Pancreas (tissue), 10 donors: ENCODE measurements around the gene NKAIN1. TPM values are rescaled to one million over a fixed set of nuclear protein-coding genes. Genes with fewer than 3 reads are reported as not detected.
A peak's percentile ranks its signal among the peaks of the same experiment; 100 is the strongest.
"Not testable (repeated sequence)": the region's sequence is repeated elsewhere in the genome, so short reads cannot be mapped to it uniquely, and the experiment has no call there.

ENCODE experiments used
- ATAC-seq, 4 donors: fragments of 200-7000 bp; cut with Tn5 transposase; one replicate each; pipeline versions ENCODE4 v1.8.0 to v1.9.1; 2020; ENCODE audit warnings: mild to moderate bottlenecking in 4 of 4, moderate library complexity in 4 of 4
- DNase-seq, 6 donors: peaks; one replicate each; pipeline ENCODE4 v3.0.0-alpha.2; 2020
- FAIRE-seq: peaks from 2 replicates; lab custom pipeline; 2012; peaks lifted over from hg19 to GRCh38; lab: Jason Lieb, UNC
- H3K27ac ChIP-seq, 4 donors: fragments of 200-600 bp; sonication (generic); 1 replicate in 3 of 4; 2 replicates in 1 of 4; pipeline versions ENCODE4 v1.5.0 to v1.8.0; 2020
- H3K27me3 ChIP-seq, 4 donors: fragments of 200-600 bp; one replicate each; pipeline ENCODE4 v1.8.0; 2021
- H3K36me3 ChIP-seq, 3 donors: fragments of 200-600 bp; sonication (generic) in 1 of 3; one replicate each; pipeline versions ENCODE4 v1.5.0 to v1.8.0; 2020 to 2021
- H3K4me1 ChIP-seq, 3 donors: fragments of 200-600 bp; one replicate each; pipeline ENCODE4 v1.8.0; 2021
- H3K4me3 ChIP-seq, 4 donors: fragments of 200-600 bp; sonication (generic) in 2 of 4; one replicate each; pipeline versions ENCODE4 v1.5.0 to v1.8.0; 2020 to 2021
- H3K9me3 ChIP-seq, 4 donors: fragments of 200-600 bp; one replicate each; pipeline ENCODE4 v1.8.0; 2021
- CTCF ChIP-seq, 4 donors: fragments of 200-600 bp; sonication (generic) in 3 of 4; IDR thresholded peaks; one replicate each; pipeline versions ENCODE4 v1.5.0 to v1.8.0; 2021; ENCODE audit warnings: antibody characterized with exemption in 4 of 4
- WGBS, 2 donors: extraction: QIAGEN DNeasy Blood & Tissue Kit; methylation state at CpG; one replicate each; pipeline ENCODE4 v1.1.7; 2013; 5-methylcytosine and 5-hydroxymethylcytosine counted together
- intact Hi-C, 3 donors: fragments of 100-400 bp; cut with DNase I; formaldehyde crosslinking; loops; one replicate each; pipeline versions ENCODE4 v1.11.1 to v1.14.2; 2022
- polyA plus RNA-seq, 2 donors: library from polyadenylated mRNA; stranded (reverse); fragments of 200-250 nt; gene quantifications; one replicate each; pipeline ENCODE4 v1.2.3, GENCODE V29; 2013
- total RNA-seq, 6 donors: library from RNA; stranded (reverse); fragmentation: NEBNext Ultra II Directional in 4 of 6; extraction: Animal tissue kit (Norgen Biotek cat#: 25700) in 4 of 6; gene quantifications; one replicate each; pipeline versions ENCODE4 v1.2.1 to v1.2.4, GENCODE V29; 2021 to 2023
- donor health status: healthy with polysubstance abuse.
- donor health status: DM: no; HTN: no; CAD: no; lungs with moderate emphysema.
- donor health status: DM: no; HTN: no; CAD: no.
- donor health status: control.
- donor health status: control.
- donor health status: Bipolar disorder and iron deficiency.
- donor health status: DM: yes; HTN: yes; CAD: no.
- donor health status: DM: no; HTN: no; CAD: no.
- donor health status: DM: no; HTN: no; CAD: no.
- donor health status: DM: yes; HTN: yes; CAD: no.

NKAIN1 gene
- total and polyA plus RNA-seq, 8 donors = 0.12 to 0.73 (median 0.21) TPM; not detected in 2

- DNase-seq (peak; percentile 30 to 90 (median 68)), ATAC-seq (peak; percentile 75 to 89 (median 86)), FAIRE-seq (no peak)
- H3K27ac ChIP-seq = no peak overlapping the region
- intact Hi-C loops = loop anchor here in 2 of 3 donors (10.0 kb wide), 2 partner anchors 233 to 363 kb away; partner anchors contain the start of gene SERINC2 (in 2 of the 2)
- peak; percentile 77 to 82 (median 80) for TF ChIP-seq CTCF (IDR thresholded peaks at IDR 0.05)
- 4 to 7% methylated on average over 49 to 52 of the region's 52 CpGs for WGBS, 2 donors
- peak overlapping the region in 3 of 4 donors; percentile 8 to 39 (median 12) for H3K4me3 ChIP-seq
- peaks cover 0 to 9% (median 7%) of the 10 kb centered on the region in 3 donors for H3K4me1 ChIP-seq
- H3K36me3 ChIP-seq = no peaks in the 10 kb centered on the region
- no peaks in the 10 kb centered on the region for H3K9me3 ChIP-seq
- peaks cover 0 to 6% (median 0%) of the 10 kb centered on the region in 4 donors for H3K27me3 ChIP-seq
Observed at GRCh38 chr1:31181515-31182343, 58.0 kb downstream of the NKAIN1 start.

GRCh38 chr1:31180338-31180737 is 59.3 kb downstream of the NKAIN1 start:
- Histone ChIP-seq H3K27ac (no peak overlapping the region), H3K4me3 (no peak overlapping the region), H3K36me3 (no peaks in the 10 kb centered on the region), H3K9me3 (no peaks in the 10 kb centered on the region), H3K4me1 (peaks cover 0 to 9% (median 7%) of the 10 kb centered on the region in 3 donors), H3K27me3 (peaks cover 0 to 6% (median 0%) of the 10 kb centered on the region in 4 donors)
- intact Hi-C loops = loop anchor here in 2 of 3 donors (10.0 kb wide), 2 partner anchors 234 to 364 kb away; partner anchors contain the start of gene SERINC2 (in 2 of the 2)
- FAIRE-seq (no peak), ATAC-seq (no peak), DNase-seq (no peak)
- TF ChIP-seq CTCF (IDR thresholded peaks at IDR 0.05) = no peak
- 72 to 74% methylated on average over 6 of the region's 6 CpGs for WGBS, 2 donors

GRCh38 chr1:31176291-31176690 is 63.4 kb downstream of the NKAIN1 start:
- H3K4me3 ChIP-seq, ATAC-seq, H3K4me1 ChIP-seq, H3K27ac ChIP-seq, H3K9me3 ChIP-seq, H3K36me3 ChIP-seq, DNase-seq, intact Hi-C loops, H3K27me3 ChIP-seq, FAIRE-seq: not testable (repeated sequence)
- WGBS, 2 donors = 91 to 93% methylated on average over 24 to 33 of the region's 33 CpGs

GRCh38 chr1:31170486-31170735 is 69.3 kb downstream of the NKAIN1 start:
- WGBS, 2 donors = 68 to 74% methylated on average over 4 of the region's 4 CpGs
- TF ChIP-seq CTCF (IDR thresholded peaks at IDR 0.05) = no peak
- Histone ChIP-seq H3K27me3 (no peaks in the 10 kb centered on the region), H3K4me1 (peaks cover 0 to 13% (median 0%) of the 10 kb centered on the region in 3 donors), H3K27ac (peak overlapping the region; percentile 44 to 73 (median 58)), H3K36me3 (no peaks in the 10 kb centered on the region), H3K9me3 (no peaks in the 10 kb centered on the region), H3K4me3 (no peak overlapping the region)
- ATAC-seq (peak in 1 of 4 donors; percentile 1), FAIRE-seq (no peak), DNase-seq (no peak)
- intact Hi-C loops = no loop called here

- Histone ChIP-seq H3K36me3 (no peaks in the 10 kb centered on the region), H3K4me3 (no peak overlapping the region), H3K27ac (no peak overlapping the region), H3K9me3 (no peaks in the 10 kb centered on the region), H3K4me1 (peaks cover 0 to 13% (median 0%) of the 10 kb centered on the region in 3 donors), H3K27me3 (no peaks in the 10 kb centered on the region)
- no peak for TF ChIP-seq CTCF (IDR thresholded peaks at IDR 0.05)
- DNase-seq (no peak), ATAC-seq (no peak), FAIRE-seq (no peak)
- 82 to 88% methylated on average over 8 of the region's 8 CpGs for WGBS, 2 donors
- intact Hi-C loops = no loop called here
Observed at GRCh38 chr1:31166462-31166861, 73.2 kb downstream of the NKAIN1 start.
